Liver (tissue), 3 donors: Measurements from ENCODE around the gene TOR3A.
"Not testable (repeated sequence)": the region's sequence is repeated elsewhere in the genome, so short reads cannot be mapped to it uniquely, and the experiment has no call there.

ENCODE experiments used
- ATF3 ChIP-seq: IDR thresholded peaks from 2 replicates; pipeline ENCODE4 v1.6.1; 2016; ENCODE audit warnings: antibody characterized with exemption
- CTCF ChIP-seq: fragments of 150-350 bp; IDR thresholded peaks from 2 replicates; pipeline ENCODE4 v1.5.1; 2017; ENCODE audit warnings: improper control_type of control experiment, low read depth, low read length; ENCODE audit not compliant: missing input control
- EGR1 ChIP-seq, 2 donors: IDR thresholded peaks; 2 replicates each; pipeline ENCODE4 v1.6.1; 2016 to 2018; ENCODE audit warnings: antibody characterized with exemption in 2 of 2, low read depth in 2 of 2
- FOXA1 ChIP-seq: IDR thresholded peaks from 2 replicates; pipeline ENCODE4 v1.6.1; 2016; ENCODE audit warnings: antibody characterized with exemption
- JUND ChIP-seq, 2 donors: IDR thresholded peaks; 2 replicates each; pipeline ENCODE4 v1.6.1; 2016; ENCODE audit warnings: antibody characterized with exemption in 2 of 2
- MAX ChIP-seq: IDR thresholded peaks from 2 replicates; pipeline ENCODE4 v1.6.1; 2016; ENCODE audit warnings: antibody characterized with exemption
- REST ChIP-seq: IDR thresholded peaks from 2 replicates; pipeline ENCODE4 v1.6.1; 2016; ENCODE audit warnings: antibody characterized with exemption, mild to moderate bottlenecking
- SP1 ChIP-seq: IDR thresholded peaks from 2 replicates; pipeline ENCODE4 v1.6.1; 2018; ENCODE audit warnings: antibody characterized with exemption, mild to moderate bottlenecking
- TAF1 ChIP-seq: conservative IDR thresholded peaks from 2 replicates; pipeline ENCODE4 v1.6.1; 2016; ENCODE audit warnings: antibody characterized with exemption, mild to moderate bottlenecking
- YY1 ChIP-seq: IDR thresholded peaks from 2 replicates; pipeline ENCODE4 v1.6.1; 2016; ENCODE audit warnings: antibody characterized with exemption, mild to moderate bottlenecking
- ZBTB33 ChIP-seq: IDR thresholded peaks from 2 replicates; pipeline ENCODE4 v1.6.1; 2016; ENCODE audit warnings: antibody characterized with exemption
- donor health status: healthy.
- donor health status: healthy.

GRCh38 chr1:179138755-179139154 lies 56.9 kb downstream of the TOR3A start:
- not testable (repeated sequence) for TF ChIP-seq MAX; CTCF; REST; JUND (IDR thresholded peaks at IDR 0.05); FOXA1; SP1; EGR1 (IDR thresholded peaks at IDR 0.05; ENCODE audit: low read depth in 2 of 2); TAF1; ZBTB33; YY1; ATF3
